Thyroid gland (tissue), 4 donors: ENCODE results near the gene MVB12B.

Experiments used
- CTCF ChIP-seq, 6 experiments: fragments of 200-600 bp in 3 of 6; fragments of 450-650 bp in 3 of 6; sonication (generic) in 3 of 6; IDR thresholded peaks; one replicate each; pipeline ENCODE4 v1.5.1; 2016 to 2019; ENCODE audit warnings: antibody characterized with exemption in 6 of 6, mild to moderate bottlenecking in 2 of 6, inconsistent platforms in 1 of 6, moderate library complexity in 1 of 6
- POLR2A ChIP-seq, 2 donors: fragments of 450-650 bp; IDR thresholded peaks; one replicate each; pipeline ENCODE4 v1.6.1; 2017; ENCODE audit warnings: antibody characterized with exemption in 2 of 2, mild to moderate bottlenecking in 2 of 2, moderate library complexity in 1 of 2

GRCh38 chr9:126437268-126437666 is 110.6 kb downstream of the MVB12B start:
- TF ChIP-seq CTCF (IDR thresholded peaks at IDR 0.05) (no peak), POLR2A (IDR thresholded peaks at IDR 0.05) (no peak)
